H9 (cell line): ENCODE results near the gene INSM2. TPM values are rescaled to one million over a fixed set of nuclear protein-coding genes. Genes with fewer than 3 reads are reported as not detected.

Experiments
- DNase-seq: peaks from one replicate; pipeline ENCODE4 v3.0.0-alpha.2; 2017
- H2AFZ ChIP-seq: one replicate; pipeline ENCODE4 v1.6.1; 2013; ENCODE audit warnings: mild to moderate bottlenecking, low read length, control low read depth, moderate library complexity
- H2AK5ac ChIP-seq: 2 replicates; pipeline ENCODE4 v1.6.1; 2013; ENCODE audit warnings: low read length, control low read depth, mixed read lengths; ENCODE audit not compliant: insufficient read length
- H2BK120ac ChIP-seq: one replicate; pipeline ENCODE4 v1.6.1; 2013; ENCODE audit warnings: low read depth, mild to moderate bottlenecking, low read length, control low read depth, inconsistent platforms; ENCODE audit not compliant: poor library complexity, severe bottlenecking
- H2BK12ac ChIP-seq: 2 replicates; pipeline ENCODE4 v1.6.1; 2013; ENCODE audit warnings: low read length, control low read depth, mixed read lengths, low read depth; ENCODE audit not compliant: insufficient read length
- H2BK15ac ChIP-seq: 2 replicates; pipeline ENCODE4 v1.6.1; 2013; ENCODE audit warnings: low read depth, low read length, control low read depth
- H2BK20ac ChIP-seq: one replicate; pipeline ENCODE4 v1.6.1; 2013; ENCODE audit warnings: low read depth, mild to moderate bottlenecking, low read length, control low read depth, inconsistent platforms; ENCODE audit not compliant: poor library complexity, severe bottlenecking
- H2BK5ac ChIP-seq: 2 replicates; pipeline ENCODE4 v1.6.1; 2013; ENCODE audit warnings: low read length, control low read depth, mixed read lengths; ENCODE audit not compliant: insufficient read length
- H3K14ac ChIP-seq: 2 replicates; pipeline ENCODE4 v1.6.1; 2013; ENCODE audit warnings: low read length, control low read depth; ENCODE audit not compliant: insufficient read depth
- H3K18ac ChIP-seq: 2 replicates; pipeline ENCODE4 v1.6.1; 2013; ENCODE audit warnings: low read depth, mild to moderate bottlenecking, mixed read lengths, low read length, control low read depth; ENCODE audit not compliant: insufficient read length
- H3K23ac ChIP-seq: 2 replicates; pipeline ENCODE4 v1.6.1; 2013; ENCODE audit warnings: low read length, control low read depth, mixed read lengths, low read depth; ENCODE audit not compliant: insufficient read length
- H3K23me2 ChIP-seq: 2 replicates; pipeline ENCODE4 v1.6.1; 2013; ENCODE audit warnings: low read depth, mild to moderate bottlenecking, mixed read lengths, low read length, control low read depth; ENCODE audit not compliant: insufficient read length, poor library complexity, severe bottlenecking
- H3K27ac ChIP-seq: 2 replicates; pipeline ENCODE4 v1.5.1; 2013; ENCODE audit warnings: low read length, control low read depth, mixed read lengths, low read depth; ENCODE audit not compliant: insufficient read length
- H3K27me3 ChIP-seq: 2 replicates; pipeline ENCODE4 v1.6.1; 2013; ENCODE audit warnings: low read length, control low read depth, inconsistent platforms; ENCODE audit not compliant: insufficient read depth
- H3K4ac ChIP-seq: 2 replicates; pipeline ENCODE4 v1.6.1; 2013; ENCODE audit warnings: low read depth, mild to moderate bottlenecking, control low read depth, inconsistent platforms, low read length, moderate library complexity
- H3K4me1 ChIP-seq: 2 replicates; pipeline ENCODE4 v1.6.1; 2013; ENCODE audit warnings: low read length, control low read depth, inconsistent platforms; ENCODE audit not compliant: insufficient read depth
- H3K4me2 ChIP-seq: 2 replicates; pipeline ENCODE4 v1.6.1; 2013; ENCODE audit warnings: low read length, control low read depth, mixed read lengths; ENCODE audit not compliant: insufficient read length, insufficient read depth
- H3K56ac ChIP-seq: 2 replicates; pipeline ENCODE4 v1.6.1; 2013; ENCODE audit warnings: low read depth, mild to moderate bottlenecking, mixed read lengths, low read length, control low read depth; ENCODE audit not compliant: insufficient read length
- H3K79me1 ChIP-seq: 2 replicates; pipeline ENCODE4 v1.6.1; 2013; ENCODE audit warnings: low read depth, mild to moderate bottlenecking, moderate library complexity, low read length, control low read depth, inconsistent platforms; ENCODE audit not compliant: insufficient read depth, poor library complexity, severe bottlenecking
- H3K79me2 ChIP-seq: 2 replicates; pipeline ENCODE4 v1.6.1; 2013; ENCODE audit warnings: low read length, control low read depth, inconsistent platforms; ENCODE audit not compliant: insufficient read depth
- H3K9ac ChIP-seq: 2 replicates; pipeline ENCODE4 v1.6.1; 2013; ENCODE audit warnings: low read length, control low read depth, mixed read lengths; ENCODE audit not compliant: insufficient read length; ENCODE audit errors: extremely low read depth
- H3K9me3 ChIP-seq: one replicate; pipeline ENCODE4 v1.6.1; 2013; ENCODE audit warnings: low read depth, low read length, inconsistent platforms; ENCODE audit not compliant: control insufficient read depth
- H3T11ph ChIP-seq: one replicate; pipeline ENCODE4 v1.6.1; 2013; ENCODE audit warnings: mild to moderate bottlenecking, low read length, control low read depth, inconsistent platforms
- H4K20me1 ChIP-seq: one replicate; pipeline ENCODE4 v1.6.1; 2013; ENCODE audit not compliant: control insufficient read depth, insufficient read length, insufficient read depth
- H4K5ac ChIP-seq: 2 replicates; pipeline ENCODE4 v1.6.1; 2013; ENCODE audit warnings: low read depth, mild to moderate bottlenecking, mixed read lengths, low read length, control low read depth; ENCODE audit not compliant: insufficient read length
- H4K8ac ChIP-seq: replicated peaks from 2 replicates; pipeline ENCODE4 v1.6.1; 2013; ENCODE audit warnings: low read length, control low read depth, mixed read lengths, low read depth; ENCODE audit not compliant: insufficient read length
- H4K91ac ChIP-seq: 2 replicates; pipeline ENCODE4 v1.6.1; 2013; ENCODE audit warnings: low read depth, mild to moderate bottlenecking, moderate library complexity, mixed read lengths, low read length, control low read depth; ENCODE audit not compliant: insufficient read length
- H3K27ac Mint-ChIP-seq, 3 experiments: 2 replicates in 2 of 3; 3 replicates in 1 of 3; pipeline ENCODE4 v1.8.0; 2020 to 2021; ENCODE audit warnings: mixed read lengths in 3 of 3, mild to moderate bottlenecking in 1 of 3, moderate library complexity in 1 of 3
- H3K27me3 Mint-ChIP-seq: 2 replicates; pipeline ENCODE4 v1.8.0; 2021; ENCODE audit warnings: low read depth, mild to moderate bottlenecking, moderate library complexity, mixed read lengths
- H3K36me3 Mint-ChIP-seq, 3 experiments: 2 replicates in 2 of 3; 3 replicates in 1 of 3; pipeline ENCODE4 v1.8.0; 2020 to 2021; ENCODE audit warnings: low read depth in 3 of 3, mixed read lengths in 3 of 3; ENCODE audit not compliant: insufficient read depth in 1 of 3
- H3K4me1 Mint-ChIP-seq, 2 experiments: 2 replicates each; pipeline ENCODE4 v1.8.0; 2020; ENCODE audit warnings: mixed read lengths in 2 of 2
- H3K4me3 Mint-ChIP-seq, 2 experiments: 2 replicates in 1 of 2; 3 replicates in 1 of 2; pipeline ENCODE4 v1.8.0; 2020 to 2021; ENCODE audit warnings: mild to moderate bottlenecking in 2 of 2, mixed read lengths in 2 of 2, moderate library complexity in 1 of 2
- H3K9me3 Mint-ChIP-seq, 2 experiments: 2 replicates in 1 of 2; 3 replicates in 1 of 2; pipeline ENCODE4 v1.8.0; 2020; ENCODE audit warnings: mild to moderate bottlenecking in 2 of 2, mixed read lengths in 2 of 2, moderate library complexity in 1 of 2
- CTCF ChIP-seq: fragments of 200-600 bp; sonication (generic); conservative IDR thresholded peaks from 3 replicates; pipeline ENCODE4 v1.8.0; 2021; ENCODE audit warnings: antibody characterized with exemption, mild to moderate bottlenecking
- WGBS: extraction: QIAGEN DNeasy Blood & Tissue Kit; methylation state at CpG from one replicate; pipeline ENCODE4 v1.1.7; 2013; ENCODE audit warnings: missing lambda C conversion rate, low lambda C conversion rate, mixed read lengths; ENCODE audit not compliant: insufficient read length; ENCODE audit errors: extremely low coverage; 5-methylcytosine and 5-hydroxymethylcytosine counted together
- total RNA-seq: library from RNA; stranded (reverse); gene quantifications from 2 replicates; pipeline ENCODE4 v1.2.1, GENCODE V29; 2021

Gene INSM2
- total RNA-seq, 1 experiment from 2014 or later: not detected

GRCh38 chr14:35519986-35520385 lies 14.0 kb upstream of the INSM2 start:
- Mint-ChIP-seq H3K9me3 (no peaks in the 10 kb centered on the region), H3K27ac (no peak overlapping the region), H3K27me3 (no peaks in the 10 kb centered on the region), H3K36me3 (no peaks in the 10 kb centered on the region; a peak in 1 of 7 replicates), H3K4me1 (no peaks in the 10 kb centered on the region), H3K4me3 (no peak overlapping the region)
- no peak overlapping the region for H2BK5ac ChIP-seq
- no peaks in the 10 kb centered on the region for H3K79me2 ChIP-seq
- no peak overlapping the region for H3K56ac ChIP-seq
- WGBS: 100% methylated on average over 1 of the region's 2 CpGs
- H3K9ac ChIP-seq: no peak overlapping the region
- H3K18ac ChIP-seq: no peak overlapping the region
- H3K79me1 ChIP-seq: no peaks in the 10 kb centered on the region
- H2BK15ac ChIP-seq: no peak overlapping the region
- no peaks in the 10 kb centered on the region for H3K23me2 ChIP-seq
- no peak overlapping the region for H2BK120ac ChIP-seq
- no peak overlapping the region for H4K91ac ChIP-seq
- no peak overlapping the region for H3K23ac ChIP-seq
- no peak for TF ChIP-seq CTCF
- H3K4me1 ChIP-seq: no peaks in the 10 kb centered on the region
- H2AK5ac ChIP-seq: no peak overlapping the region
- H3T11ph ChIP-seq: no peak overlapping the region
- H2AFZ ChIP-seq: no peak overlapping the region
- H3K27me3 ChIP-seq: no peaks in the 10 kb centered on the region
- H3K4me2 ChIP-seq: no peak overlapping the region
- no peak overlapping the region for H2BK12ac ChIP-seq
- H3K9me3 ChIP-seq: no peaks in the 10 kb centered on the region
- H3K4ac ChIP-seq: no peak overlapping the region
- no peak overlapping the region for H4K5ac ChIP-seq
- no peak overlapping the region for H2BK20ac ChIP-seq
- H3K27ac ChIP-seq: no peak overlapping the region
- H4K8ac ChIP-seq: no peak overlapping the region
- H3K14ac ChIP-seq: no peak overlapping the region
- DNase-seq: no peak
- H4K20me1 ChIP-seq: no peaks in the 10 kb centered on the region
